ENCODE data around the gene NR3C2.

DNA sequence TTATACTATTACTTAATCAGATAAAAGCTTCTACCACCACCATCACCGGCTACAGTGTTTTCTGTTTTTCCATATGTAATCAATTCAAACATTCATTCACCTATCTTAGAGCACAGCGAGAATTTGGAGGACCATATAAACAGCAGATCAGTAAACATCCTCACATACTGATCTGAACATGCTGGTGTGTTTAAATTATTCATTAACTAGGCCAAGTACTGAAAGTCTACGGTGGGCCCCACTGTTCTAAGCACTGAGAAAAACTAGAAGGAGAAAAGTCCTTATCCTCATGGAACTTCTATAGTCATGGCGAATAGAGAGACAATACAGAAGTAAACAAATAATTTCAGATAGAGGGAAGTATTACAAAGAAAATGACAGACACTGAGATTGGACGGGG lies 176.6 kb downstream of the NR3C2 start:
- TF ChIP-seq CHD4 (IDR thresholded peaks at IDR 0.05) = no peak
- TF ChIP-seq, protein P1, sequence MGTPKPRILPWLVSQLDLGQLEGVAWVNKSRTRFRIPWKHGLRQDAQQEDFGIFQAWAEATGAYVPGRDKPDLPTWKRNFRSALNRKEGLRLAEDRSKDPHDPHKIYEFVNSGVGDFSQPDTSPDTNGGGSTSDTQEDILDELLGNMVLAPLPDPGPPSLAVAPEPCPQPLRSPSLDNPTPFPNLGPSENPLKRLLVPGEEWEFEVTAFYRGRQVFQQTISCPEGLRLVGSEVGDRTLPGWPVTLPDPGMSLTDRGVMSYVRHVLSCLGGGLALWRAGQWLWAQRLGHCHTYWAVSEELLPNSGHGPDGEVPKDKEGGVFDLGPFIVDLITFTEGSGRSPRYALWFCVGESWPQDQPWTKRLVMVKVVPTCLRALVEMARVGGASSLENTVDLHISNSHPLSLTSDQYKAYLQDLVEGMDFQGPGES (IDR thresholded peaks at IDR 0.05) = no peak
- TF ChIP-seq EP300 (IDR thresholded peaks at IDR 0.05; ENCODE audit: borderline replicate concordance in 1 of 2, control insufficient read depth in 1 of 2, low read depth in 2 of 2, low read length in 2 of 2) = no peak
- no peak for TF ChIP-seq POLR2A (IDR thresholded peaks at IDR 0.05; ENCODE audit: low read depth, low read length)
- TF ChIP-seq, protein P2, sequence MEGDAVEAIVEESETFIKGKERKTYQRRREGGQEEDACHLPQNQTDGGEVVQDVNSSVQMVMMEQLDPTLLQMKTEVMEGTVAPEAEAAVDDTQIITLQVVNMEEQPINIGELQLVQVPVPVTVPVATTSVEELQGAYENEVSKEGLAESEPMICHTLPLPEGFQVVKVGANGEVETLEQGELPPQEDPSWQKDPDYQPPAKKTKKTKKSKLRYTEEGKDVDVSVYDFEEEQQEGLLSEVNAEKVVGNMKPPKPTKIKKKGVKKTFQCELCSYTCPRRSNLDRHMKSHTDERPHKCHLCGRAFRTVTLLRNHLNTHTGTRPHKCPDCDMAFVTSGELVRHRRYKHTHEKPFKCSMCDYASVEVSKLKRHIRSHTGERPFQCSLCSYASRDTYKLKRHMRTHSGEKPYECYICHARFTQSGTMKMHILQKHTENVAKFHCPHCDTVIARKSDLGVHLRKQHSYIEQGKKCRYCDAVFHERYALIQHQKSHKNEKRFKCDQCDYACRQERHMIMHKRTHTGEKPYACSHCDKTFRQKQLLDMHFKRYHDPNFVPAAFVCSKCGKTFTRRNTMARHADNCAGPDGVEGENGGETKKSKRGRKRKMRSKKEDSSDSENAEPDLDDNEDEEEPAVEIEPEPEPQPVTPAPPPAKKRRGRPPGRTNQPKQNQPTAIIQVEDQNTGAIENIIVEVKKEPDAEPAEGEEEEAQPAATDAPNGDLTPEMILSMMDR (IDR thresholded peaks at IDR 0.05 in 2 of 3, conservative IDR thresholded peaks at IDR 0.05 in 1 of 3; ENCODE audit: control insufficient read depth in 2 of 3, extremely low read depth in 1 of 3, insufficient read depth in 1 of 3, low read depth in 3 of 3, low read length in 3 of 3) = no peak
- TF ChIP-seq FOXK2 (IDR thresholded peaks at IDR 0.05) = no peak
